HFF-Myc (cell line): ENCODE results near the gene WDR38.

ENCODE experiments used
- DNase-seq: peaks from one replicate; pipeline ENCODE4 v3.0.0-alpha.2; 2011; ENCODE audit warnings: low read depth; ENCODE audit errors: extremely low read depth
- H3K4me3 ChIP-seq: replicated peaks from 2 replicates; pipeline ENCODE4 v1.5.1; 2011; ENCODE audit warnings: low read depth, mild to moderate bottlenecking, control low read depth, low read length
- CTCF ChIP-seq: IDR thresholded peaks from 2 replicates; pipeline ENCODE4 v1.5.1; 2012; ENCODE audit warnings: mild to moderate bottlenecking, low read depth, low read length, control low read depth; ENCODE audit errors: missing control alignments

WDR38 gene

GRCh38 chr9:124859803-124860581 lies 6.7 kb downstream of the WDR38 start:
- TF ChIP-seq CTCF: no peak
- no peak for DNase-seq
- peak overlapping the region; percentile 100 for H3K4me3 ChIP-seq

GRCh38 chr9:124860582-124861341 lies 7.5 kb downstream of the WDR38 start:
- H3K4me3 ChIP-seq: peak overlapping the region; percentile 100
- no peak for TF ChIP-seq CTCF
- DNase-seq: no peak

- TF ChIP-seq CTCF: peak; percentile 15
- DNase-seq: peak; percentile 60
- H3K4me3 ChIP-seq: peak within 1 kb of the TSS; percentile 100
These were observed 8.3 kb downstream of the WDR38 start, which contains the start of the genes ARPC5L and RPL35 for GRCh38 chr9:124861342-124862229. ARPC5L (plus strand) TSS chr9:124862130; CDS start chr9:124869291, 7,161 bp downstream. RPL35 (minus strand) TSS chr9:124861957; CDS start chr9:124861912, 45 bp downstream.

- TF ChIP-seq CTCF: no peak
- H3K4me3 ChIP-seq: no peak overlapping the region
- DNase-seq: no peak
These were observed 10.2 kb downstream of the WDR38 start for GRCh38 chr9:124863371-124863871.

- TF ChIP-seq CTCF: peak; percentile 18
- DNase-seq: no peak
- H3K4me3 ChIP-seq: peak overlapping the region; percentile 96
These were observed 15.5 kb downstream of the WDR38 start for GRCh38 chr9:124868511-124869465.
